IPS-18a (cell line): Measurements from ENCODE around the gene UGT1A5.

Source experiments
- H3K27ac ChIP-seq: one replicate; pipeline ENCODE4 v1.5.1; 2013; ENCODE audit warnings: low read length
- H3K27me3 ChIP-seq: one replicate; pipeline ENCODE4 v1.6.1; 2013; ENCODE audit warnings: mild to moderate bottlenecking, low read length; ENCODE audit not compliant: control insufficient read depth, insufficient read depth
- H3K36me3 ChIP-seq: one replicate; pipeline ENCODE4 v1.6.1; 2013; ENCODE audit warnings: low read depth, low read length; ENCODE audit not compliant: control insufficient read depth
- H3K4me1 ChIP-seq: one replicate; pipeline ENCODE4 v1.6.1; 2013; ENCODE audit warnings: low read depth, low read length; ENCODE audit not compliant: control insufficient read depth
- H3K4me3 ChIP-seq: one replicate; pipeline ENCODE4 v1.5.1; 2013; ENCODE audit warnings: low read length
- H3K9ac ChIP-seq: one replicate; pipeline ENCODE4 v1.6.1; 2013; ENCODE audit warnings: mild to moderate bottlenecking, low read length, moderate library complexity
- H3K9me3 ChIP-seq: one replicate; pipeline ENCODE4 v1.6.1; 2013; ENCODE audit warnings: low read depth, low read length; ENCODE audit not compliant: control insufficient read depth

Gene UGT1A5

DNA sequence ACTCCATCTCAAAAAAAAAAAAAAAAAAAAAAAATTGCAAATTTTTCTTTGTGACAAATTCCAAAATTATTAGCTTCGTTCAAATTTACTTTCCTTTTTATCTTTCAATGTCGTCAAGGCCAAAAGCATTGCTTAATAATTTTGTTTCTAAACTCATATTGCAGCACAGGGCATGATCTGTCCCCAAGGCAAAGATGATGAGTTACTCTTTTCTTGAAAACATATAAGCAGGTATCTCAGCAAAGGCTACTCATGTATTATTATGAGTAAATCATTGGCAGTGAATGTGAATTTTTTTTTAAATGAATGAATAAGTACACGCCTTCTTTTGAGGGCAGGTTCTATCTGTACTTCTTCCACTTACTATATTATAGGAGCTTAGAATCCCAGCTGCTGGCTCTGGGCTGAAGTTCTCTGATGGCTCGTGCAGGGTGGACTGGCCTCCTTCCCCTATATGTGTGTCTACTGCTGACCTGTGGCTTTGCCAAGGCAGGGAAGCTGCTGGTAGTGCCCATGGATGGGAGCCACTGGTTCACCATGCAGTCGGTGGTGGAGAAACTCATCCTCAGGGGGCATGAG is 31.1 kb upstream of the UGT1A5 start, which contains the start of gene UGT1A7:
Gene UGT1A7 (plus strand): TSS at position 381 of the 579 bp plus-strand sequence. CDS start 37 bp downstream, at position 418.
- Histone ChIP-seq H3K9ac (no peak within 1 kb of the TSS), H3K27me3 (no peaks in the 10 kb centered on the region)

GRCh38 chr2:233684640-233685039 is 28.1 kb upstream of the UGT1A5 start:
- Histone ChIP-seq H3K4me3 (no peak overlapping the region), H3K36me3 (no peaks in the 10 kb centered on the region), H3K9ac (no peak overlapping the region), H3K27ac (no peak overlapping the region), H3K27me3 (no peaks in the 10 kb centered on the region), H3K9me3 (no peaks in the 10 kb centered on the region), H3K4me1 (peaks cover 10% of the 10 kb centered on the region)

More for the DNA sequence above, 31.1 kb upstream of the UGT1A5 start, which contains the start of gene UGT1A7:
- H3K36me3 ChIP-seq, result no peaks in the 10 kb centered on the region
- H3K9me3 ChIP-seq, result no peaks in the 10 kb centered on the region
- H3K27ac ChIP-seq, result no peak within 1 kb of the TSS
- no peak within 1 kb of the TSS for H3K4me3 ChIP-seq
- no peaks in the 10 kb centered on the region for H3K4me1 ChIP-seq

GRCh38 chr2:233686928-233687327 is 25.8 kb upstream of the UGT1A5 start:
- no peak overlapping the region for H3K27ac ChIP-seq
- no peak overlapping the region for H3K4me3 ChIP-seq
- H3K27me3 ChIP-seq, result no peaks in the 10 kb centered on the region
- peaks cover 20% of the 10 kb centered on the region for H3K4me1 ChIP-seq
- H3K9me3 ChIP-seq, result no peaks in the 10 kb centered on the region
- no peak overlapping the region for H3K9ac ChIP-seq
- H3K36me3 ChIP-seq, result no peaks in the 10 kb centered on the region

DNA sequence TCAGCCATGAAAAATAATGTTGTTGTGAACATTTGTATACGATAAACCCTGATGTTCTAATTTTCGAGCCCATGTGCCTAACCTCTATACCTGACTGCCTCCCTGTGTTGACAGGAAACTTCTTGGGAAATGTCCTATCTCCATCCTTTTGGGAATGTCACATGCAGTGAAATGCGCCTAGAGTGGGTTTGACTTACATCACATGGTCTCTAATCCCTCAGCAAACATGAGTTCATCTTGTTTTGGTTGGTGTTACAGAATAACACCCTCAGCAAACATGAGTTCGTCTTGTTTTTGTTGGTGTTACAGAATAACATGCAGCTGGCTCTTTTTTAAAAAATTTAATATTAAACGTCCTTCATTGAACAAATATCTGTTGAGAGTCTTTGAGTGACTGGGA is 24.4 kb upstream of the UGT1A5 start:
- no peaks in the 10 kb centered on the region for H3K36me3 ChIP-seq
- H3K27ac ChIP-seq, result no peak overlapping the region
- H3K4me1 ChIP-seq, result peaks cover 21% of the 10 kb centered on the region
- no peak overlapping the region for H3K9ac ChIP-seq
- H3K4me3 ChIP-seq, result no peak overlapping the region
- H3K9me3 ChIP-seq, result no peaks in the 10 kb centered on the region
- no peaks in the 10 kb centered on the region for H3K27me3 ChIP-seq

DNA sequence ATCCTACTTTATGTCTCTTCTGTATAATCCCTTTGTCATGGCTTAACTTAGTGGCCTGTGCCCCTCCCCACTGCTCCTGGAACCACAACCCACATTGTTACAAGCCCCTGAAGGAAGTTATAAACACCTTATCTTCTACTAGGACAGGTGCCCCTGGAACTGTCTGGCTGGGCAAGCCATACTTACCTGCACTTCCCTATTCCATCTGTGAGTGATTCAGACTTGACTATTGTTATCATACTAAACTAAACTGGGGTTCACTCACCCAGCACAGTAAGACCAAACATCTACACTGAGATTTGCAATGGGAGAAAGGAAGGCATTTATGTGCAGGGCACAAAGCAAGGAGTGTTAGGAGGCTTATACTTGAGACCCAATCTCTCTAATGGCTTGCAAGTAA is 23.7 kb upstream of the UGT1A5 start:
- Histone ChIP-seq H3K4me1 (peaks cover 21% of the 10 kb centered on the region), H3K27ac (no peak overlapping the region), H3K27me3 (no peaks in the 10 kb centered on the region), H3K9ac (no peak overlapping the region), H3K36me3 (no peaks in the 10 kb centered on the region), H3K9me3 (no peaks in the 10 kb centered on the region), H3K4me3 (no peak overlapping the region)

- Histone ChIP-seq H3K36me3 (no peaks in the 10 kb centered on the region), H3K4me3 (no peak overlapping the region), H3K9ac (no peak overlapping the region), H3K4me1 (peaks cover 21% of the 10 kb centered on the region), H3K9me3 (no peaks in the 10 kb centered on the region), H3K27ac (no peak overlapping the region), H3K27me3 (no peaks in the 10 kb centered on the region)
Measured at GRCh38 chr2:233689501-233689900, 23.2 kb upstream of the UGT1A5 start.

- H3K9me3 ChIP-seq, result no peaks in the 10 kb centered on the region
Measured at GRCh38 chr2:233690444-233690843, 22.3 kb upstream of the UGT1A5 start.

GRCh38 chr2:233691443-233692433 is 21.0 kb upstream of the UGT1A5 start:
- Histone ChIP-seq H3K36me3 (no peaks in the 10 kb centered on the region), H3K9me3 (no peaks in the 10 kb centered on the region), H3K27ac (no peak overlapping the region), H3K4me3 (no peak overlapping the region), H3K27me3 (no peaks in the 10 kb centered on the region), H3K9ac (no peak overlapping the region), H3K4me1 (peaks cover 21% of the 10 kb centered on the region)

More at GRCh38 chr2:233690444-233690843, 22.3 kb upstream of the UGT1A5 start:
- Histone ChIP-seq H3K4me3 (no peak overlapping the region), H3K36me3 (no peaks in the 10 kb centered on the region), H3K27me3 (no peaks in the 10 kb centered on the region), H3K4me1 (peaks cover 21% of the 10 kb centered on the region), H3K9ac (no peak overlapping the region), H3K27ac (no peak overlapping the region)

DNA sequence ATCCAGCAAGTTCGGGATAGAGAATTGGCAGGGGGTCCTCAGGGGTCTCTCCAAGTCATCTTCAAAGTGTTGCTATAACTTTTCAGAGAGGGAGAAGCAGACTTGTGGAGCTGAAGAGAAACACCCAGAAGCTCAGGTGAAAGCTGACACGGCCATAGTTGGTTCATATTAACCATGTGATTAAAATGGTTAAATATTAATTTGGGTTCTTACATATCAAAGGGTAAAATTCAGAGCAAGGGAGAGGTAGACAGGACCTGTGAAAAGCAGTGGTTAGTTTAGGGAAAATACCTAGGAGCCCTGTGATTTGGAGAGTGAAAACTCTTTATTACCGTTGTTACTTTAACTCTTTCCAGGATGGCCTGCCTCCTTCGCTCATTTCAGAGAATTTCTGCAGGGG is 20.1 kb upstream of the UGT1A5 start, which contains the start of gene UGT1A6:
Gene UGT1A6 (plus strand): TSS at position 243 of the 400 bp plus-strand sequence. CDS start 115 bp downstream, at position 358.
- no peak within 1 kb of the TSS for H3K27ac ChIP-seq
- no peak within 1 kb of the TSS for H3K4me3 ChIP-seq
- H3K9me3 ChIP-seq, result no peaks in the 10 kb centered on the region
- no peak within 1 kb of the TSS for H3K9ac ChIP-seq
- H3K27me3 ChIP-seq, result no peaks in the 10 kb centered on the region
- H3K4me1 ChIP-seq, result peaks cover 21% of the 10 kb centered on the region
- no peaks in the 10 kb centered on the region for H3K36me3 ChIP-seq

- H3K27ac ChIP-seq, result no peak overlapping the region
- no peak overlapping the region for H3K9ac ChIP-seq
- peaks cover 15% of the 10 kb centered on the region for H3K4me1 ChIP-seq
- H3K36me3 ChIP-seq, result no peaks in the 10 kb centered on the region
- H3K4me3 ChIP-seq, result no peak overlapping the region
- no peaks in the 10 kb centered on the region for H3K27me3 ChIP-seq
- no peaks in the 10 kb centered on the region for H3K9me3 ChIP-seq
Measured at GRCh38 chr2:233693963-233694362, 18.7 kb upstream of the UGT1A5 start.

DNA sequence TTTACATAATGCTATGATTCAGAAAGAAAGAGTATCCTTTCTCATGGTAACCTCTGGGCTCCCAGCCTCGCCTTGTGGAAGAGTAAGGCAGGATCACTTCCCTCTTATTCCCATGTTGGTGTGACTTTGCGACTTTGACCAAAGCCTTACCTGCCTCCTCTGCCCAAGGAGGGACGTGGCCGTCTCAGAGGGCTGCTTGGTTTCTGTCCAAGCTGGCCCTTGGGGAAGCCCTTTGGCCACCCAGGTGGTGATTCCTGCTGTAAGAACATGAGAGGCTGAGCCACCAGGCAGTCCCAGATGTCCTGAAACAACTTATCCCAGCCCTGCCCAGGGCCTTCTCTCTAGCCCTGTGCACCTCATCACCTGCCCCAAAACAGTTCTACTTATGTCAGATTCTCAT is 14.0 kb upstream of the UGT1A5 start:
- Histone ChIP-seq H3K27ac (no peak overlapping the region), H3K9ac (no peak overlapping the region), H3K9me3 (no peaks in the 10 kb centered on the region), H3K27me3 (no peaks in the 10 kb centered on the region), H3K4me3 (no peak overlapping the region), H3K4me1 (peaks cover 11% of the 10 kb centered on the region), H3K36me3 (no peaks in the 10 kb centered on the region)
